ENCODE measurements around the gene BBX.

The BBX gene

GRCh38 chr3:107598926-107599771 is 76.4 kb downstream of the BBX start:
- DNase-seq (ENCODE audit: low read depth, low spot score): peak; percentile 22

GRCh38 chr3:107599772-107600145 is 77.0 kb downstream of the BBX start:
- no peak for DNase-seq (ENCODE audit: low read depth, low spot score)

GRCh38 chr3:107600780-107601179 is 78.0 kb downstream of the BBX start:
- DNase-seq (ENCODE audit: low read depth, low spot score): no peak

GRCh38 chr3:107604057-107604822 is 81.5 kb downstream of the BBX start:
- DNase-seq (ENCODE audit: low read depth, low spot score): no peak

GRCh38 chr3:107611775-107612469 is 89.2 kb downstream of the BBX start:
- DNase-seq (ENCODE audit: low read depth, low spot score): no peak

- no peak for DNase-seq (ENCODE audit: low read depth, low spot score)
Measured at GRCh38 chr3:107612664-107613084, 89.9 kb downstream of the BBX start.

- no peak for DNase-seq (ENCODE audit: low read depth, low spot score)
Measured at GRCh38 chr3:107619549-107619948, 96.8 kb downstream of the BBX start.

- DNase-seq (ENCODE audit: low read depth, low spot score): no peak
Measured at GRCh38 chr3:107620534-107620933, 97.8 kb downstream of the BBX start.

GRCh38 chr3:107621465-107621864 is 98.7 kb downstream of the BBX start:
- DNase-seq (ENCODE audit: low read depth, low spot score): no peak

- DNase-seq (ENCODE audit: low read depth, low spot score): no peak
Measured at GRCh38 chr3:107627962-107628542, 105.3 kb downstream of the BBX start.

- no peak for DNase-seq (ENCODE audit: low read depth, low spot score)
Measured at GRCh38 chr3:107629566-107629965, 106.8 kb downstream of the BBX start.

GRCh38 chr3:107630779-107631178 is 108.0 kb downstream of the BBX start:
- no peak for DNase-seq (ENCODE audit: low read depth, low spot score)

- no peak for DNase-seq (ENCODE audit: low read depth, low spot score)
Measured at GRCh38 chr3:107632576-107632975, 109.8 kb downstream of the BBX start.

GRCh38 chr3:107633327-107634098 is 110.8 kb downstream of the BBX start:
- DNase-seq (ENCODE audit: low read depth, low spot score): no peak

GRCh38 chr3:107634099-107634489 is 111.3 kb downstream of the BBX start:
- no peak for DNase-seq (ENCODE audit: low read depth, low spot score)

GRCh38 chr3:107637416-107638183 is 114.8 kb downstream of the BBX start:
- DNase-seq (ENCODE audit: low read depth, low spot score): no peak

GRCh38 chr3:107641572-107642307 is 119.0 kb downstream of the BBX start:
- no peak for DNase-seq (ENCODE audit: low read depth, low spot score)

- no peak for DNase-seq (ENCODE audit: low read depth, low spot score)
Measured at GRCh38 chr3:107643038-107643883, 120.5 kb downstream of the BBX start.

GRCh38 chr3:107644631-107645030 is 121.9 kb downstream of the BBX start:
- DNase-seq (ENCODE audit: low read depth, low spot score): no peak
